ENCODE results near the gene RNF150.
"Not testable (repeated sequence)": the region's sequence is repeated elsewhere in the genome, so short reads cannot be mapped to it uniquely, and the experiment has no call there.

The RNF150 gene

GRCh38 chr4:141133146-141133998 is at the start of gene RNF150:
Gene RNF150 (minus strand): TSS chr4:141133469.
- no peak for DNase-seq (ENCODE audit: low spot score)

- DNase-seq (ENCODE audit: low spot score): no peak
These were observed 47.9 kb upstream of the RNF150 start for GRCh38 chr4:141180991-141181761.

GRCh38 chr4:141179474-141180373 is 46.5 kb upstream of the RNF150 start:
- DNase-seq (ENCODE audit: low spot score): no peak

GRCh38 chr4:141177171-141177570 is 43.9 kb upstream of the RNF150 start:
- DNase-seq (ENCODE audit: low spot score): no peak

- DNase-seq (ENCODE audit: low spot score): no peak
These were observed 41.2 kb upstream of the RNF150 start for GRCh38 chr4:141174457-141174856.

GRCh38 chr4:141170671-141171070 is 37.4 kb upstream of the RNF150 start:
- no peak for DNase-seq (ENCODE audit: low spot score)

- no peak for DNase-seq (ENCODE audit: low spot score)
These were observed 36.1 kb upstream of the RNF150 start for GRCh38 chr4:141169391-141169790.

GRCh38 chr4:141165001-141165400 is 31.7 kb upstream of the RNF150 start:
- DNase-seq (ENCODE audit: low spot score): not testable (repeated sequence)

- no peak for DNase-seq (ENCODE audit: low spot score)
These were observed 25.8 kb upstream of the RNF150 start for GRCh38 chr4:141159027-141159426.

GRCh38 chr4:141158219-141158618 is 24.9 kb upstream of the RNF150 start:
- no peak for DNase-seq (ENCODE audit: low spot score)

GRCh38 chr4:141155586-141155985 is 22.3 kb upstream of the RNF150 start:
- no peak for DNase-seq (ENCODE audit: low spot score)

- no peak for DNase-seq (ENCODE audit: low spot score)
These were observed 21.5 kb upstream of the RNF150 start for GRCh38 chr4:141154725-141155124.

- no peak for DNase-seq (ENCODE audit: low spot score)
These were observed 20.7 kb upstream of the RNF150 start for GRCh38 chr4:141153751-141154510.

GRCh38 chr4:141144207-141144606 is 10.9 kb upstream of the RNF150 start:
- DNase-seq (ENCODE audit: low spot score): no peak

GRCh38 chr4:141142423-141142822 is 9.2 kb upstream of the RNF150 start:
- DNase-seq (ENCODE audit: low spot score): no peak

- no peak for DNase-seq (ENCODE audit: low spot score)
These were observed 7.3 kb upstream of the RNF150 start for GRCh38 chr4:141140391-141141200.

GRCh38 chr4:141133999-141134995 is 1.0 kb upstream of the RNF150 start:
- DNase-seq (ENCODE audit: low spot score): no peak

- DNase-seq (ENCODE audit: low spot score): no peak
These were observed 542 bp downstream of the RNF150 start for GRCh38 chr4:141132709-141133145.

GRCh38 chr4:141132072-141132708 is 1.1 kb downstream of the RNF150 start:
- no peak for DNase-seq (ENCODE audit: low spot score)

Data from CD4-positive, alpha-beta T cell treated with Interleukin-6 at 100 ng/mL for 8 hours (primary cell).